GM18867 (cell line): ENCODE measurements around the gene SLC6A13.
"Not testable (repeated sequence)": the region's sequence is repeated elsewhere in the genome, so short reads cannot be mapped to it uniquely, and the experiment has no call there.

ENCODE experiments used
- ATAC-seq: cut with Tn5 transposase; IDR thresholded peaks from one replicate; pipeline ENCODE4 v1.9.1; 2021; ENCODE audit warnings: mild to moderate bottlenecking, moderate library complexity; ENCODE audit not compliant: unreplicated experiment

SLC6A13 gene

DNA sequence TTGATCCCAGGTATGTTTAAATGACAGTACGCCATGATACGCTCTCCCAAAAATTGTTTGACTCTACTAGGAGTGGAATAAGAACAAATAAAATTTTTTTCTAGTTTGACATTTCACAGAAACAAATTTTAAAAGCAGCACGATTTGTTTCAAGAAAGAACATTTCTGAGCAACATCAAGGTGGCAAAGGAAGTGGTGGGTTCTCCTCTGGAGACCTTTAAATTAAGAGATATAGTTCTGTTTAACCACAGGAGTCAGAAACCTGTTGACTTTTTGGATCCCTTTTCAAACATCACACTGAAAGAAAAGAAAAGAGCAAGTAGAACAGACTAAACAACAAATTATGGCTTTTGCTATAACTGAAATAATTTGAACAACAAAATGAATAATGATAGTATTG lies 2.5 kb upstream of the SLC6A13 start:
- no peak for ATAC-seq

DNA sequence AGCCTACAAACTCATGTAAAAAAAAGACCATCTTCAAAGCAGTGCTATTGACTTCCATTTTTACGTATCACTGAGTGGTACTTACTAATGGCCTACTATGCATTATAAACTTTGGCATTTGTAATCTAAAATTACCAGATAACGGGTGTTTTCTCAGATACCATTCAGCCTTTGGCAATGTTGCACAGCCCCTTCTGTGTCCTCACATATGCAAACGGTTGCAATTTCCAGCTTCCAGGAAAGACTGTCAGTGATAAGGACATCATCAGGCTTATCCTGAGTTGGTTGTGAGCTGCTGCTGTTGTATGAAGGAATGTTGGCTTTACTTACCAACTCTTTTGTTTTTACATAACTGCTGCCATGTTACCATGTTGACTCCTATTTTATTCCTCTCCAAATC lies 1.6 kb upstream of the SLC6A13 start:
- no peak for ATAC-seq

DNA sequence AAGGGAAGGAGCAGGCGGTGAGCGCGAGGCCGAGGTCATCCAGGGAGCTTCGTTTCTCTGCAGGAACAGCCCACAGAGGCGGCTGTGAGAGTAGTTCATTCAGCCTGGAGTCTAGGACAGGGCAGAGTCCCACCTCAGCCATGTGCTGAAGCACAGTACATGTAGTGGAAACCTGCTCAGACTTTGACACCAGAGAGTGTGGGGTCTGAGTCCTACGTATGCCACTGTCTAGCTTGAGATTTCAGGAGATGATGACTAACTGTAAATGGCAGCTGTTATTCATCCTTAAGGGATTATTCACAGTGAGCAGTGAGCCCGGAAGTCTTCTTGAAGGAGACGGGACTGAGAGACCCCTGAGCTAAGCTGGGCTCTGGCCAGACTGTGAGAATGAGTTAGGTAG lies 938 bp upstream of the SLC6A13 start:
- no peak for ATAC-seq

DNA sequence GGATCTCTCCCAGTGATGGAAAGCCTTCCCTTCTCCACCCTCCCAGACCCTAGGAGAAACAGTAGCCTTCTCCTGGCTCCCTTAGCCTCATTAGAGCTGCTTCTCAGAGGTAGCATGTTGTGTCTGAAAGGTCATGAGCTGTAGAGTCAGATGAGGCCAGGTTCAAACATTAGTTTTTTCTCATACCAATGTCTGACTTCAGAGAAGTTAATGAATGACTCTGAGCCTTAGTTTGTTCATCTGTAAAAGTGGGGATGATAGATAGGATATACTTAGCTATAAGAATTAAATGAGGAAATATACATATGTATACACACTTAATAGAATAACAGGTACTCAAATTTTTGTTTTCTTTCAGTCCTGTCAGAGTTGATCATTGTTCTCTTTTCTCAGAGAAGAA lies 523 bp downstream of the SLC6A13 start:
- no peak for ATAC-seq

DNA sequence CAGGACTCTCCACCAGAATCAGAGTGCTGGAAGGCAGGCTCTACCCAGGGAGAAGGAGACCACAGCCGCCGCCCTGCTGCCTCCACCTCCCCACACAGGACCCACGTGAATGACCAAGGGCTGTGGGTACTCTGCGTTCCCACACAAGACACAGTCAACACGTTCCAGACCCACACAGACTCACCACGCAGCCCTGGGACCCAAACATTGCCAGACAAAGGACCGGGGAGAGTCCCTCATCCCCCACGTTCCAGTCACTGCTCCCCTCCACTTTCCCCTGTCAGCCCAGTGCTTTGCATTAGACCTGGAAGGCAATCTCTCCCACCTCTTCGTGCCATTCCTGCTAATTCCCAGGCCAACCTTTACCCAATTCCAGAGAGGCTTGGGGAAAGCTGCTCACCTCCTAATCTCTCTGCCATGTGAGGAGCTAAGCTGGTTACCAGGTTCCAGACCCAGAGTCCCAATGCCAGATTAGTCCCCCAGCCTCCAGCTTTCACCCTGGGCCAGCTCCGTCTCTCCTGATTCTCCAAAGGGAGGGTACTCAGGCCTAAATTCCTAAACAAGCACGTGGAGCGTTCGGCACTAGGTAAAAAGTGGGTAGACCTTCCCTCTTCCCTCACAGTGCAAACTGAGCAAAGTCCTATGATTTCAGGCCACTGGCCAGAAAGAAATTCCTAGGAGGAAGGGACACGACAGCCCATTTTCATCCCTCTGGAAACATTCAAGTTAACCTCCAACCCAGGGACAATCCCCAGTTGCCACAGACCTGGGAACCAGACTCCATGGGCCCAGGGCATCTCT lies 4.9 kb downstream of the SLC6A13 start:
- no peak for ATAC-seq

DNA sequence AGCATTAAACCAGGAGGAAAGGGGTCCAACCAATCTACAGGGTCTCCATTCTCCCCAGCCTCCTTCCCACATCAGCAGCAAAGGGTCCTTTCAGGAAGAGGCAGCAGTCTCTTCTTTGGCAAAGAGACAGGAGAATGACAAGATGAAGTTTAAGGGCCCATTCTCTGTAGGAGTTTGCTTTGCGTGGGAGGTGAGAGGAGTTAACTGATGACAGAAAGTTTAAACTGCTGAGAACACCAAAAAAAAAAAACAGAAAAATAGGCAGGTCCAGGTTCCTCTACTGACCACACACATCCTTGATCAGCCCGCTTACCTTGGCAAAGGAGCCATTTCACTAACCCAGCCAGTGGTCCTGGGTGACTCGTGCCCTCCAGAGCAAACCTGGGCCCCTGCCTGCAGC lies 5.7 kb downstream of the SLC6A13 start:
- ATAC-seq: no peak

DNA sequence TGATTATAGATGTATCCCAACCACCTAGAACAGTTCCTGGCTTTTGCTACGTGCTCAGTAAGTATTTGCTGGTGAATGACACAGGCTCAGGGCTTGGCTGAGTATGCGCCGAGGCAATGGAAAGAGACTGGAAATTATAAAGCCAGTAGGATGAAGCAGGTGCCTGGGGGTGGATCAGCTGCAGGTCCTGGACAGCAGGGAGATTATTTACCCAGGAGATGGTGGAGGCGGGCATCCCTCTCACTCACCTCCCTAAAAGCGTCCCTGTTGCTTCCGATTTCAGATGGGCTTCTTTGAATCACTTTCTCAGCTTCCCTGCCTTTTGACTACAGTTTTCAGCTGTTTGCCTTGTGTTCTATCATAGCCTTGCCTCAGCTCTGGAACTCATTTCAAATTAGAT lies 6.4 kb downstream of the SLC6A13 start:
- ATAC-seq: no peak

DNA sequence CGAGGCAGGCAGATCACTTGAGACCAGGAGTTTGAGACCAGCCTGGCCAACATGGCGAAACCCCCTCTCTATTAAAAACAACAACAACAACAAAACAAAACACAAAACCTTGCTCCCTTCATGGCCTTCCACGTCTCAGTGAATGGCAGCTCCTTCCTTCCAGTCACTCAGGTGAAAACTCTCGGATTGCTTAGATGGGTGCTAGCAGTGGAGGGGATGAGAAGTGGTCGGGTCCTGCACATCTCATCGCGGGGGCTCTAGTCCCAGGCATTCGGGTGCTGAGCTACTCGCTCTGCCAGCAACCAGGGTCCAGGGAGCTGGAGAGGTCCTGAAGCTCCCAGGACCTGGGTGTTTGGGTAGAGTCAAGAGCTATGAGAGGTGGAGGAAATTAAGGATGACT lies 7.7 kb downstream of the SLC6A13 start:
- no peak for ATAC-seq

DNA sequence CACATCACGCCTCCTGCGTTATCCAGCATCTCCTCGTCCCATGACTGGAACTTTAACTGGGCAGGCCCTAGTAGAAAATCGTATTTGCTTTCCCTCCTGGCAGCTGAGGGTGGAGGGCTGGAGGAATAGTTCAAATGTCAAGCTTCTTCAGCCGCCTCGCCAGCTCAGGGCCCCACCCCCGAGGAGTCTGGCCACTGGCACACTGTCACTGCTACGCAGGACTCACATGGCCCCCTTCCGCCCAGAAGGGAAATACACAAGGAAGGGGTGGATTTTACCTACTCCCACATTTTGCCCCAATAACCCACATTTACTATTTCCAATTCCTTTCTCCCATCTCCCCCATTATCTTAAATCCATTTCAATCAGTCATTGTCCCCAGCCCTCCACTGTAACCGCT lies 8.6 kb downstream of the SLC6A13 start:
- ATAC-seq: no peak

DNA sequence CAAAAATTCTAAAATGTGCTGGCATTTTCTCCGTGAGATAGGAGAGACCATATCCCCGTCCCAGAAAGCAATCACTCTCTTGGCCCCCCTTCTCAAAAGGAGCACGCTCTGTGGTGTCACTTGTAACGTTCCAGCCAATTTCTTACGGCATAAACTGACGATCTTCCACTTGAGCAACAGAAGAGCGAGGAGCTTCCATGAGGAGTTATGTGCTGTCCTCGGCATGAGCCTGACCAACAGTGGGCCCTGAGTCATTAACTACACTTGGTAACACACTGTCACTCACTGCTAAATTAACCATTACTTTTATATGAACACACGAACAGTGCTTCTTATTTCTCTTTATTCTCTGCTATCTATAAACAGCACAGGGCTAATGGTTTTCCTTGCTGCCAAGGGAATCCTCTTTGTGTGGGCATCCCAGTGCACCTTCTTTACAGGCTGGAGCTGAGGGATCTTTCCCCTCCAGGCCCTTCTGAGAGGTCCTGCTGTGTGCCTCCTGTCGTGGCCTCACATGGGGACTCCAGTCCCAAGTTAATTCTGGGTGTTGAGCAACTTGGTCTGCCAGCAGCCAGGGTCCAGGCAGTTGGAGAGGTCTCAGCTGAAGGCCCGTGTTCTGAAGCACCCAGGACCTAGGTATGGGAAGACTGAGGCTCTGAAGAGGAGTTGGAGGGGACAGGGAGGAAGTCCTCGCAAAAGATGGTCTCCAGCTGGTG lies 9.4 kb downstream of the SLC6A13 start:
- ATAC-seq: no peak

DNA sequence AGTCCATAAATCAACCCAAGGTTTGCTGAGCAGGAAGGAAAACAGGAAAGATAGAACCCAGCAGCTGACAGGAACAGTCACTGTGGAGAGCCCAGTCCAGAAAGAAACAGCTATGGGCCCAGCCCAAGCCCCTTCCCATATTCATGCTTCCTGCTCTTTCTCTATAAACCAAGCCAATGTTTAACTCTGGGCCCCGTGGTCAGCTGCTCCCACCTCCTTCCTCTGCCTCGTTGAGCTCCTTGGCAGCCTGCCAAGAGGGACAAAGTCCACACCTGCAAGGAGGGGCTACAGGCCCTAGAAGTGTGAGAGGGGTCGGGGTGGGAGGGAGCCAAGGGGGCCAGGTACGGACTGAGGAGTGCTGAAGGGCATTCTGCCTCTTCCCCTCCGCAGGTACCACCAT lies 10.0 kb downstream of the SLC6A13 start:
- no peak for ATAC-seq

DNA sequence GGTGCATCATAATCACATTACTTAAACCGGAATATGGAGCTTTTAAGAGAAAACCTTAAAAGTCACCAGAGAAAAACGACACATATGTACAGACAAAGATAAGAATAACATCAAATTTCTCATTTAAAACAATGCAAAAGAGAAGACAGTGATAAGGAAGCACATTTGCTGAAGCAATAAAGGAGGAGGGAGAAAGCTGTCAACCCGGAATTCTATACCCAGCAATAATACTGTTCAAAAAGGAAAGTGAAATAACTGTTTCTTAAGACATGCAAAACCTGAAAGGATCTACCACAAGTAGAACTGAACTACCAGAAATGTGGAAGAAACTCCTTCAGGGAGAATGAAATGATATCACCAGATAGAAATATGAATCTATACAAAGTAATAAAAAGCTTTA lies 15.4 kb downstream of the SLC6A13 start:
- no peak for ATAC-seq

DNA sequence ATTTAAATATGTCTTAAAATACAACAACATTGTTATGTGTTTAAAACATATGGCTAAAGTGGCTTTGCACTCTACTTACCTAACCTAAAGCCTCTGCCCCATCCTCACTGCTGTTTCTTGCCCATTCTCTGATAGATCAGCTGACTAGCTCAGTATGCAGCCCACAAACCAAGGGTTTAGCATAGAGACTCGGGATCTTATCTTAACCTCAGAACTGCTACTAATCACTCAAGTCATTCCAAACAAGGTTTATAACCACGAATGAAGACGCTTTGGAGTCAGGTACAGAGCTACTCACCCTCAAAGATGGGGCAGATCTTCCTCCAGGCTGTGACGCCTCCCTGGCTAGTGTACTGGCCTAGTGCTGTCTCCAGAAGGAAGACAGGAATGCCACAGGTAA lies 19.3 kb downstream of the SLC6A13 start:
- ATAC-seq: no peak

DNA sequence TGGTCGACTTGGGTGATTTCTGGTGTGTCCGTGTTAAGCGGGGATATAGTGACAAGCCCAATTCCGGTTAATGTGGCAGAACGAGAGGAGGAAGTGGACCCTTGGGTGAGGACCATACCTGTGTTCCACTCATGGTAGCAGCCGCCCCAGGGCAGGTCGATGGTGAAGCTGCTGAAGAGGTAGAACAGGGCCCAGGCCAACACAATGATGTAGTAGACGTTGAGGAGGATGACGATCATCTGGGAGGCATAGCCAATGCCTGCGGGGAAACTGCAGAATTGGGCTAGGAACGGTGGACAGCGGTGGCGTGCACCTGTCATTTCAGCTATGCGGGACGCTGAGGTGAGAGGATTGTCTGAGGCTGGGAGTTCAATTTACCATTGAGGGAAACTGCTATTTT lies 20.1 kb downstream of the SLC6A13 start:
- no peak for ATAC-seq

DNA sequence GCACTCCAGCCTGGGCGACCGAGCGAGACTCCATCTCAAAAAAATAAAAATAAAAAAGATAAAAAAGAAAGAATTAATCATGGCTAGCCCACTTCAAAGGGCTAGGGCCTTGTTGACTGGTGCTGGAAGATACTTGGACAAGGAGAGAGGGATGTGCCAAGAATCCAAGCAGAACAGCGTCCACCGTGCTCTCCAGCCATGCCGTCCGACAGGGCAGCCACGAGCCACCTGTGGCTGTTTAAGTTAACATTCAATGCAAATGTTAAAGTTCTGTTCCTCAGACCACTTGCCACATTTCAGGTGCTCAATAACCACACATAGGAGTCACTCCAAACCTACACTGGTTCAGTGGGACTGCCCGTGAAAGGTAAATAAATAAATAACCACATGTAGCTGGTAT lies 21.4 kb downstream of the SLC6A13 start:
- no peak for ATAC-seq

DNA sequence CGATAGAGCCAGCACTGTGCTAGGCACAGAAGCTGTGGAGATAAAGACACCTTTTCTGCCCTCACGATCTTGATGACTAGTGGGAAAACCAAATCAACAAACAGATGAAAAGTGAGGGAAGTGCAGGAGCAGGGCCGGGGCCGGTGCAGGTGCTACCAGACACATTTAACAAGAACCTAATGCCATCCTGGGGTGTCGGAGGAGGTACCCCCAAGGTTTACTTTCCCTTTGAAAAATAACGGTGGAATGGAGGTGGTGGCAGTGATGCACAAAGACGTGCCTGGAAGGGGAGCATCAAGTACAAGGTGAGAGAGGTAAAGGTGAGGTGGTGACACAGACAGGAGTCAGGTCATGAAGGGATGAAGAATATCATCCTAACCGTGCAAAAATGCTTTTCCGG lies 22.1 kb downstream of the SLC6A13 start:
- ATAC-seq: no peak

DNA sequence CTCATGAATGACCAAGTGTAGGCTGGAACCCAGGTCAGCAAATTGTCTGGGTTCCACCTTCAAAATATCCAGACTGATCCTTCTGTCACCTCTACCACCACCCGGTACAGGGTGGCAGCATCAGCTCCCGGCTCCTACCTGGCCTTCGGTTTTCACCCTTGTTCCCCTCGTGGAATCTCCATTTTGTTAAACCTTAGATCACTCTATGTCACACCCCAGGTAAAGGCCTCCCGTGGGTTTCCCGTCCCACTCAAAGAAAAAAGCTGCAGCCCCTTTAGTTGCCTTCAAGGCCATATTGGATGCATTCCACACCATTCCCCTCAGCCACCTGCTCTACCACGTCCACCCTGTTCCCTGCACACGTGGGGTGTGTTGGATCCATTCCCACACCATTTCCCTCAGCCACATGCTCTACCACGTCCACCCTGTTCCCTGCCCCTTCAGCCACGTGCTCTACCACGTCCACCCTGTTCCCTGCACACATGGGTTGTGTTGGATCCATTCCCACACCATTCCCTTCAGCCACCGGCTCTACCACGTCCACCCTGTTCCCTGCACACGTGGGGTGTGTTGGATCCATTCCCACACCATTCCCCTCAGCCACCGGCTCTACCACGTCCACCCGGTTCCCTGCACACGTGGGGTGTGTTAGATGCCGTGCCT lies 23.8 kb downstream of the SLC6A13 start:
- no peak for ATAC-seq

DNA sequence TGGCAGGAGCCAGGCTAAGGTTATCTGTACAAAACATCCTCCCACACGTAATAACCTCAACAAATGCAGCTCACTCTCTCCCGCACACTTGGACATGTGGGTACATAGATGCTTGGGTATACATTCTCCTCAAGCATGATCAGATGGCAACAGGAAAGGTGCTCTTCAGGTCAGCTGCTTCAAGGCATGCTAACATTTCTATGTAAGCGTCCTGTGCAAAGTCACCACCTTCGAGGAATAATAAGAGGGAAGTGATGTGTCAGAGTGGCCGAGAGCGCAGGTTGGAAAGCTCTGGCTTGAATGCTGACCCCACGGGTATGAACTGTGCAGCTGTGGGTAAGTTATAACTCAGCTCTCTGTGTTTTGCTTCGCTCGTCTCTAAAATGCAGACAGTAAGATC lies 24.5 kb downstream of the SLC6A13 start:
- no peak for ATAC-seq

DNA sequence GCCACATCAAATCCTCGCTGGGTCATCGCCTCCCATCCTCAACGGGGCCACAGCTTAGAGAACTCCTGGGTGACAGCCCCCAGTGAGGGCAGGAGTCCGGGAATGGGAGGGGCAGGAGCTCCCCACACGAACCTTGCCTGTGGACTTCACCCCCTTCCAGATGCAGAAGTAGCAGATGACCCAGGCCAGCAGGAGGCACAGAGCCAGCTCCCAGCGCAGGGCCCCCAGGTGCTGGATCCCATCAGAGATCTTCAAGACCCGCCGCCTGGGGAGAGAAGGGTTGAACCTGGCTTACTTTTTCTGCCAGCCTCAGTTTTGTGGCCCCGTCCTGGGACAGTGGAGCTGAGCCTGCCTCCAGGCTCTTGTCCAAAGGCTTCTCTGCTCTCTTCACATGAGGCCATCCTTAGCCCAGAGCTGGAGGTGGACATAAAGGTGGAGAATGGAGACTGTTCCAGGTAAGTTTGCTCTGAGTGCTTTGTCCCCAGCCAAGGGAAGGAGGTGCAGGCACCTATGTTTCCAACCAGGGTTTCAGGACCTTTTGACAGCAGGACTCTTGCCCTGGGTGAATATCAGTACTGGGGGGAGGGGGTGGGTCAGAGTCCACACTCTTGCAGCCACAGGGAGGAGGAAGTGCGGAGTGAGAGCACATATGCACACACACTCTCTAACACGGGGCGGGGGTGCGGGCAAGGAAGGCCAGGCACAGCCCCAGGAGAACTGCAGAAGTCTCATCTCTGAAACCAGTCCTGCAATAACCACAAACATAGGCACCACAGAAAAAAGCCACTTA lies 25.4 kb downstream of the SLC6A13 start:
- no peak for ATAC-seq

DNA sequence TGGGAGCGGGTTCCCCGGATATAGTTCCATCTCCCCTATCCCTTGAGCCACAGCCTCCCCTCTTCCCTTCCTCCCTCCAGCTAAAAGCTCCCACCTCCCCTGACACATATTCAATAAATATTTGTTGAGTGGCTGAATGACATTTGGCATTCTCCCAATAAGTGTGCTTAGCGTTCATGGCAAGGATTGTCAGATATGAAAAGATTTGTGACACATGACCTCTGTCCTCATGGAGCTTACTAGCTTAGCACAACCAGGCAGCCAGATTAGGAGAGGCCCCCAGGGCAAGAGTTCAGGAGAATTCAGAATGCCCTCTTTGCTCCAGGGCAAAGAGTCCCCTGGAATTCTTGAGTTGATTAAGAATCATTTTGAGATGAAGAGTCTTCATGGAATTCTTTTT lies 26.2 kb downstream of the SLC6A13 start:
- no peak for ATAC-seq

DNA sequence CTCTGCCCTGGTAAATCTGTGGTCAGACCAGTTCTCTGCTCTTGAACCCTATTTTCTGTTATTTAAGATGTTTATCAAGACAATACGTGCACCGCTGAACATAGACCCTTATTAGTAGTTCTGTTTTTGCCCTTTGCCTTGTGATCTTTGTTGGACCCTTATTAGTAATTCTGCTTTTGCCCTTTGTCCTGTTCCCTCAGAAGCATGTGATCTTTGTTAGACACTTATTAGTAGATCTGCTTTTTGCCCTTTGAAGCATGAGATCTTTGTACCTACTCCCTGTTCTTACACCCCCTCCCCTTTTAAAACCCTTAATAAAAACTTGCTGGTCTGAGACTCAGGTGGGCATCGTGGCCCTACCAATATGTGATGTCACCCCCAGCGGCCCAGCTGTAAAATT lies 26.7 kb downstream of the SLC6A13 start:
- not testable (repeated sequence) for ATAC-seq
